Calu3 (cell line): Measurements from ENCODE around the gene GPM6B. TPM values are rescaled to one million over a fixed set of nuclear protein-coding genes. Genes with fewer than 3 reads are reported as not detected.

Source experiments
- BruUV-seq: library from RNA; stranded (reverse); fragments of 400-500 nt; replicated peaks from 2 replicates; lab custom pipeline; 2021; lab: Mats Ljungman, UMichigan
- CTCF ChIA-PET: fragments of 300-600 bp; sonication (Branson Sonifier 250); formaldehyde crosslinking; loops from one replicate; lab custom pipeline; 2022; ENCODE audit warnings: antibody characterized with exemption; lab: Charles Lee
- DNase-seq: peaks from one replicate; pipeline ENCODE4 v3.0.0; 2022
- H3K27ac Mint-ChIP-seq: one replicate; pipeline ENCODE4 v1.8.0; 2022; ENCODE audit warnings: mixed read lengths; ENCODE audit not compliant: unreplicated experiment
- H3K27me3 Mint-ChIP-seq: one replicate; pipeline ENCODE4 v1.8.0; 2022; ENCODE audit warnings: mixed read lengths; ENCODE audit not compliant: unreplicated experiment
- H3K36me3 Mint-ChIP-seq: one replicate; pipeline ENCODE4 v1.8.0; 2022; ENCODE audit warnings: mild to moderate bottlenecking, moderate library complexity, mixed read lengths; ENCODE audit not compliant: insufficient read depth, unreplicated experiment
- H3K4me1 Mint-ChIP-seq: one replicate; pipeline ENCODE4 v1.8.0; 2022; ENCODE audit warnings: mild to moderate bottlenecking, low read depth, mixed read lengths; ENCODE audit not compliant: unreplicated experiment
- H3K4me3 Mint-ChIP-seq: one replicate; pipeline ENCODE4 v1.8.0; 2022; ENCODE audit warnings: mild to moderate bottlenecking, low read depth, moderate library complexity, mixed read lengths; ENCODE audit not compliant: unreplicated experiment
- H3K9me3 Mint-ChIP-seq: one replicate; pipeline ENCODE4 v1.8.0; 2022; ENCODE audit warnings: low read depth, mixed read lengths; ENCODE audit not compliant: unreplicated experiment
- CTCF ChIP-seq: fragments of 200-600 bp; IDR thresholded peaks from one replicate; pipeline ENCODE4 v1.8.0; 2022; ENCODE audit warnings: antibody characterized with exemption; ENCODE audit not compliant: unreplicated experiment
- intact Hi-C: fragments of 100-400 bp; cut with micrococcal nuclease; formaldehyde crosslinking; loops from one replicate; pipeline ENCODE4 v1.10.0; 2022; ENCODE audit not compliant: unreplicated experiment
- total RNA-seq: library from RNA; stranded (reverse); gene quantifications from 2 replicates; pipeline ENCODE4 v1.2.3, GENCODE V29; 2022

GPM6B gene
- total RNA-seq, 1 experiment from 2014 or later, result 4.3 TPM

DNA sequence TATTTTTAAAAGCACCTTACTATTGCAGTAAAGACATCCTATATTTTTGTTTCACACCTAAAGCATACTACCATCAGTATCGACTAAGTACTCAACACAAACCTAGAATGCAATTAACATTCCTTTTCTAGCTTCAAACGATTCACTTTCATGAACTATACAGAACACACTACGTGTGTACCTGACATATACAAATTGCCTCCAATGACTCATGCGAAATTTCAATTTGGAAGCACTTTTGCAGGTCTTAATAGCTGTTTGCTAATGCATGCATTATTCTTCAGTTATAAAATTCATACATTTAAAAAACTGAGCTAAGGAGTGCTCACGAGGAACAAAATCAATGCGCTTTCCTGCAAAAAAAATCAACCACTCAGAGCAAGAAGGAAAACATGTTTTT is 19.7 kb upstream of the GPM6B start:
- no peaks in the 10 kb centered on the region for H3K4me1 Mint-ChIP-seq
- H3K27me3 Mint-ChIP-seq, result no peaks in the 10 kb centered on the region
- BruUV-seq, result no TSS peak
- no peaks in the 10 kb centered on the region for H3K9me3 Mint-ChIP-seq
- no peak for TF ChIP-seq CTCF
- intact Hi-C loops, result no loop called here
- no peak overlapping the region for H3K4me3 Mint-ChIP-seq
- DNase-seq, result no peak
- CTCF ChIA-PET, result no interaction called here
- H3K27ac Mint-ChIP-seq, result no peak overlapping the region
- H3K36me3 Mint-ChIP-seq, result no peaks in the 10 kb centered on the region

DNA sequence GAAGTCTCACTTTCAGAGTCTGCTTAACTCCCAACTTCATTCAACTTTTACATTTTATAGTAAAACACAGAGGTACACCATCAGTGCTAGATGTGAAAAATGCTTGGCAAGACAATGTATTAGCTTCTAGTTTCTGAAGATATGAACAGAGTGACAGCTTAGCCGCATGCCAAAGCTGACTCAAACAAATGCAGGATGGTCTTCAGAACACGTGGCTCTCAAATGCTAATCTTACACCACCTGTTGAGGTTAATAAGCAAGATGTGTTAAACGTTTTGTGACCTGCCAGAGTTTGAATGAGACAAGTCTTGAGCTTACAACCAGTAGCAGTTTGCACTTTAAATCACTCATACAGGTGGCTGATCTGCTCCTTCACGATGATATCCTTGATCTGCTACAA is 18.9 kb upstream of the GPM6B start:
- Mint-ChIP-seq H3K27me3 (no peaks in the 10 kb centered on the region), H3K36me3 (no peaks in the 10 kb centered on the region), H3K4me3 (no peak overlapping the region), H3K9me3 (no peaks in the 10 kb centered on the region), H3K4me1 (no peaks in the 10 kb centered on the region), H3K27ac (no peak overlapping the region)
- BruUV-seq, result no TSS peak
- no peak for DNase-seq
- CTCF ChIA-PET, result no interaction called here
- TF ChIP-seq CTCF, result no peak
- intact Hi-C loops, result no loop called here

DNA sequence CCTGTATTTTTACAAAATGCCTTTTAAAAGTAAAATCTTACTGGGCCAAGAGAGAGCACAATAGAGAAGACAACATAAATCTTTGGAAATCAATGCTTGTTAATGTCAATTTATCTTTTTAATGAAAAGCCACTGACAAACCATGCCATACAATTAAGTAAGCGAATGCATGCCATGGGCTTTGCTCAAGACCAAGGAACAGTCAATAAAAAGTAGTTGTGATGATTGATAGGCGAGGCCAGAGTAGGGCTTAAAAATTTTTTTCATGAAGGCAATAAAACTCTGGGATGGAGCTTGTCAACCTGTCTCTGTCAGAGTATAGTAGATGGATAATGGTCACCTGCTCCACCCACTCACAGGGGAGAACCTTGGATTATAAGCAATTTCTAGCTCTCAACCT is 17.5 kb upstream of the GPM6B start:
- no peak overlapping the region for H3K27ac Mint-ChIP-seq
- CTCF ChIA-PET, result no interaction called here

GRCh38 chrX:13829983-13830382 is 13.1 kb upstream of the GPM6B start:
- no peak overlapping the region for H3K27ac Mint-ChIP-seq
- no peak overlapping the region for H3K4me3 Mint-ChIP-seq
- no peaks in the 10 kb centered on the region for H3K9me3 Mint-ChIP-seq
- TF ChIP-seq CTCF, result no peak
- no peaks in the 10 kb centered on the region for H3K27me3 Mint-ChIP-seq
- H3K36me3 Mint-ChIP-seq, result no peaks in the 10 kb centered on the region
- CTCF ChIA-PET, result no interaction called here
- H3K4me1 Mint-ChIP-seq, result peaks cover 12% of the 10 kb centered on the region
- intact Hi-C loops, result no loop called here
- DNase-seq, result no peak
- BruUV-seq, result no TSS peak

More for the DNA sequence above, 17.5 kb upstream of the GPM6B start:
- intact Hi-C loops, result no loop called here
- DNase-seq, result no peak
- H3K4me1 Mint-ChIP-seq, result no peaks in the 10 kb centered on the region
- no peaks in the 10 kb centered on the region for H3K9me3 Mint-ChIP-seq
- BruUV-seq, result no TSS peak
- H3K36me3 Mint-ChIP-seq, result no peaks in the 10 kb centered on the region
- no peak for TF ChIP-seq CTCF
- H3K27me3 Mint-ChIP-seq, result no peaks in the 10 kb centered on the region
- no peak overlapping the region for H3K4me3 Mint-ChIP-seq
